ENCODE results near the gene TRAF3.

The TRAF3 gene

DNA sequence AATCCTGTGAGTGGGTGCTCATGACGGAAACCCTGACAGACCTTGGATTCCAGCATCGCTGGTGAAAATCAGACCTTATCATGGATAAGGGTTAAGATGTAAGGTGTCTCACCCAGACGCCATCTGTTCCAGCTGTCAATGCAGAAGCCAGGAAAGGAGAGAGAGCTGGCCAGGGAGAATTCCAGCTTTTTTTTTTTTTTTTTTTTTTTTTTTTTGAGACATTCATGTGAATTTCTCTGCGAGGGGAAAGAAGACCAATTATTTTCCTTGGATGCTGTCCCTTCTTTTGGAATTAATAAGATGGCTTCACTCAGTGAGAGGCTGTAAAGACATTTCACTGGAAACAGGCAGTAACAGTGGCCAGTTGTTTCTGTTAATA lies 1.8 kb downstream of the TRAF3 start:
- DNase-seq (ENCODE audit: low read depth): no peak
- TF ChIP-seq, protein P1, sequence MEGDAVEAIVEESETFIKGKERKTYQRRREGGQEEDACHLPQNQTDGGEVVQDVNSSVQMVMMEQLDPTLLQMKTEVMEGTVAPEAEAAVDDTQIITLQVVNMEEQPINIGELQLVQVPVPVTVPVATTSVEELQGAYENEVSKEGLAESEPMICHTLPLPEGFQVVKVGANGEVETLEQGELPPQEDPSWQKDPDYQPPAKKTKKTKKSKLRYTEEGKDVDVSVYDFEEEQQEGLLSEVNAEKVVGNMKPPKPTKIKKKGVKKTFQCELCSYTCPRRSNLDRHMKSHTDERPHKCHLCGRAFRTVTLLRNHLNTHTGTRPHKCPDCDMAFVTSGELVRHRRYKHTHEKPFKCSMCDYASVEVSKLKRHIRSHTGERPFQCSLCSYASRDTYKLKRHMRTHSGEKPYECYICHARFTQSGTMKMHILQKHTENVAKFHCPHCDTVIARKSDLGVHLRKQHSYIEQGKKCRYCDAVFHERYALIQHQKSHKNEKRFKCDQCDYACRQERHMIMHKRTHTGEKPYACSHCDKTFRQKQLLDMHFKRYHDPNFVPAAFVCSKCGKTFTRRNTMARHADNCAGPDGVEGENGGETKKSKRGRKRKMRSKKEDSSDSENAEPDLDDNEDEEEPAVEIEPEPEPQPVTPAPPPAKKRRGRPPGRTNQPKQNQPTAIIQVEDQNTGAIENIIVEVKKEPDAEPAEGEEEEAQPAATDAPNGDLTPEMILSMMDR (IDR thresholded peaks at IDR 0.05; ENCODE audit: insufficient read depth, low read depth, low read length, missing control alignments): no peak
- peak overlapping the region; percentile 66 for H3K4me3 ChIP-seq (ENCODE audit: low read depth, low read length)

DNA sequence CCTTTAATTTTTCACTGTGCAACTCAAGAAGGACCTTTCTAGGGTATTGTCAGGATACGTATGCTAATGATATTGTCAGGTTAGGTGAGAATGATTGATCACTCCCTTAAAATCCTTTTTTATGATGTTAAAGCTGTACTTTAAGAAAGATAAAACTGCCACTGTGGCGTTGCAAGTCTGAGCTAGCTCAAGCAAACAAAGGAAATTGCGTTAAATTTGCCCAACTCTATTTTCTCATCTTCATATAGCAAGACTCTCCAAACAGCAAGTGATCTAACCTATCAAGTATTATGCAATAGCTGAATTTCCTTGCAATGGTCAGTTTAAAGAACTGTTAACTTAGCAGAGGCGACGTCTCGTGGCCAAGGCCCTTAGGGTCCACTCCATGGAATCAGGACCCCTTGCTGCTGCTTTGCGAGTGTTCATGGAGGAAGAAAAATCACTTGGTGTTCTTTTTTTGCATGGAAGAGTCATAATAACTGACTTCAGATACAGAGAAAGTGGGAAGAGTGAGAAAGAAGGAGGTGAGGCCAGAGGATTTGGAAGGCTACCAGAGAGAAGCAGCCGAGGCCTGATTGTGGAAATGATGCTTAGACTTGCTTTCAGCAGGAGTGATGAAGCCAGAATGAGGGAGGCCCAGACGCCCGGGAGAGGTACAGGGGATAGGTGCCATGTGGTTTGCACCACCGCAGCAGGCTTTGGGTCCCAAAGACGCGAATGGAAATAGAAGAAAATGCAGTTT lies 2.5 kb downstream of the TRAF3 start:
- TF ChIP-seq, protein P1 (IDR thresholded peaks at IDR 0.05; ENCODE audit: insufficient read depth, low read depth, low read length, missing control alignments): no peak
- peak overlapping the region; percentile 66 for H3K4me3 ChIP-seq (ENCODE audit: low read depth, low read length)
- no peak for DNase-seq (ENCODE audit: low read depth)

DNA sequence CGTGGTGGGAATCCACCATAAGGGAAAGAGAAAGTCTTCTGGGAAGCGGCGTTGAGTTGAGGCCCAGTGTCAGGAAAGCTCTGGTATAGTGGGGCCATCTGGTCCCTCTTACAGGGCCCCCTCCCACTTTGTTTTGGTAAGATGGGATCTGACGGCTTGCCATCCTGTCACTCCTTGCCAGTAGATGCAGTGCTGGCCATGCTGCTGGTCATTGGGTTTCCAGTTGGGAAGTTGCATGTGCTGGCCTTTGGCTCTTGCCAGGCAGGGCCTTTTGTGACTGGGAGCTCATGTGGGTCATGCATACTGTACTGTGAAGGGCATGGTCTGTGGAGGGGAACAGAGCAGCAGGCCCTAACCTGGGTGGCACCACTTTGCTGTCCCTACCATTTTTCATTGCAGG lies 3.8 kb downstream of the TRAF3 start:
- peak overlapping the region; percentile 66 for H3K4me3 ChIP-seq (ENCODE audit: low read depth, low read length)
- DNase-seq (ENCODE audit: low read depth): no peak
- TF ChIP-seq, protein P1 (IDR thresholded peaks at IDR 0.05; ENCODE audit: insufficient read depth, low read depth, low read length, missing control alignments): no peak

DNA sequence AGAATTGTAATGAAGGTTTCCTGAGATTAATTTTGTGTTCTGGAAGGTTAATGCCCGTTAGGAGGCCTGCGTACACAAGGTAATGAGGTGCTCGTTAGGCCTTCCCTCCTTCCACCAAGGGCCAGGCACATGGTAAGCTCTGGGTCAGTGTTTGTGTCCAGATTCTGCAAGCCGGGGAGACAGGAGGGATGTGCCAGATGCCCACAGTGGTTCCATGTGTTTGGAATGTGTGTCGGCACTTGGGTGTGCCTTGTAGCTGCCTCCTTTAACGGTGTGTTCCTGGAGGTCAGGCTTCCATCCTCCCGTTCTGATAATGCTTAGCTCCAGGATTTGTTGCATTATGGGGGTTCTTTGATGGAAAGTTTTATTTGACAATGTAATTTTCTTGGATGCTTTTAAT lies 5.7 kb downstream of the TRAF3 start:
- TF ChIP-seq, protein P1 (IDR thresholded peaks at IDR 0.05; ENCODE audit: insufficient read depth, low read depth, low read length, missing control alignments): no peak
- no peak for DNase-seq (ENCODE audit: low read depth)
- peak overlapping the region; percentile 66 for H3K4me3 ChIP-seq (ENCODE audit: low read depth, low read length)

DNA sequence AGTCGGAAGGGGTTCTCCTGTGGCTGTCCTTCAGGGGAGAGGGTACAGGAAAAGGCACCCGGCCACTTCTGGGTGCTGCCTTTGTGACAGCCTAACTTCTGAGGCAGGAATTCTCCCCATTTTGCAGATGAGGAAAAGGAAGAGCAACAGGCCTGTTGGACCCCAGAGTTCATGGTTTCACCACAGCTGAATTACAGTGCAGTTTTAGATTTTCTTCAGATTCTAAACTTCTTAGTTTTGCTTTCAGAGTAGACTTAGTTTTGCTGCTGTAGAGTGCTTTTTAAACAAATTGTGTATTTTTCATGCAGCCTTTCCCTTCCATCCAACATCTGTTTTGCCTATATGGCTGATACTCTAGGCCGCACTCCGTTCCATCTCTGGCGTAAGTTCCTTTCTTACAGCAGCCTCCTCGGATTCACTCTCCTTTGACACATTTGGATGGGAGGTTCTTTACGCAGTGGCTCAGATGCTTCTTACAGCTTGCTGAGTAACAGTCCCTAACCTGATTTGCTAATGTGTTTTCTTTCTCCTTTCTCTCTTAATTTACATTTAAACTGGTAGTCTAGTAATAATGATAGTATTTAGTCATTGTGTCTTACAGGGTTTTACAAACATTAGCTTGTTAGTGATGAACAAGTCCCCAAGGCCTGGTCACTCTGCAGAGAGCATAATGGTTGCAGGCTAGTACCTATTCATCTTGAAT lies 7.8 kb downstream of the TRAF3 start:
- TF ChIP-seq, protein P1 (IDR thresholded peaks at IDR 0.05; ENCODE audit: insufficient read depth, low read depth, low read length, missing control alignments): no peak
- H3K4me3 ChIP-seq (ENCODE audit: low read depth, low read length): peak overlapping the region; percentile 66
- DNase-seq (ENCODE audit: low read depth): peak; percentile 68

DNA sequence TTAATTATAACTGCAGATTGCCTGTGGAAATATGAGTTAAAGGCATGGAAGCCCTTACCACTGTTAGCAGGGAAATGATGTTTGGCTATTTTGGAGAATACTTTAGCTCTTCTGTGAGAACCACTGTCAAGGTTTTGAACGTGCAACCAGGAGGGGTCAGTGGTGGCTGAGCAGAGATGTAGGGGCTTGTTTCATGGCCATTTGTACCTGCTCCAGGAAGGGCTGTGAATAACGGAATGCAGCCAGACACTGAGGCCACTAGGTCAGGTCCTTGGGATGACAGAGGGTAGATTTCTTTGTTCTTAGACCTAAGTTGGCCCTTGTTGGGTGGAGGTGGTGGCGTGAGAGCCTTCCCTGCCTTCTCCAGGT lies 8.3 kb downstream of the TRAF3 start:
- peak overlapping the region; percentile 66 for H3K4me3 ChIP-seq (ENCODE audit: low read depth, low read length)
- no peak for DNase-seq (ENCODE audit: low read depth)
- TF ChIP-seq, protein P1 (IDR thresholded peaks at IDR 0.05; ENCODE audit: insufficient read depth, low read depth, low read length, missing control alignments): peak; percentile 14
